Measurements from ENCODE around the gene SAMD3. TPM values are rescaled to one million over a fixed set of nuclear protein-coding genes. Genes with fewer than 3 reads are reported as not detected.

SAMD3 gene
- total and polyA plus RNA-seq, 2 of the 8 experiments (the other 6 are each of a cell fraction or from before 2014, with no cell fraction given): 1.8 to 1.9 TPM

GRCh38 chr6:130203370-130203769 is 19.4 kb downstream of the SAMD3 start:
- Histone ChIP-seq H2BK5ac (ENCODE audit: low read depth, low read length) (peak overlapping the region; percentile 91; the same call in 1 of the 2 replicates), H3K27ac (ENCODE audit: low read depth, low read length) (no peak overlapping the region), H3K27me3 (replicated peaks in 1 of 4; ENCODE audit: control insufficient read depth in 3 of 4, extremely low read depth in 1 of 4, insufficient read depth in 3 of 4, low read length in 3 of 4) (no peaks in the 10 kb centered on the region; a peak in 1 of 7 replicates), H3K23ac (ENCODE audit: insufficient read length) (no peak overlapping the region), H3K14ac (ENCODE audit: insufficient read length) (no peak overlapping the region), H2AK5ac (ENCODE audit: low read depth, low read length) (no peak overlapping the region), H3K4me2 (ENCODE audit: insufficient read depth in 1 of 2, low read depth in 2 of 2, low read length in 2 of 2) (peak overlapping the region in 1 of 2 experiments; percentile 60; a peak in 1 of 4 replicates), H3K4me1 (replicated peaks in 1 of 4; ENCODE audit: control insufficient read depth in 3 of 4, insufficient read depth in 4 of 4, low read length in 3 of 4) (peaks cover 2 to 11% (median 7%) of the 10 kb centered on the region in 4 experiments; a peak in 4 of 7 replicates), H3K23me2 (ENCODE audit: low read depth, low read length) (no peaks in the 10 kb centered on the region; the same call in 1 of the 2 replicates), H3K36me3 (ENCODE audit: control insufficient read depth in 2 of 4, insufficient read depth in 4 of 4, low read length in 3 of 4) (peaks cover 0 to 5% (median 0%) of the 10 kb centered on the region in 4 experiments; a peak in 1 of 8 replicates), H4K8ac (ENCODE audit: extremely low read depth, insufficient read depth, low read length) (no peak overlapping the region), H3K4ac (replicated peaks; ENCODE audit: insufficient read length, low read depth, low read length) (peak overlapping the region; percentile 50), H3K4me3 (ENCODE audit: extremely low read depth in 1 of 4, insufficient read depth in 2 of 4, low read depth in 3 of 4, low read length in 4 of 4) (no peak overlapping the region), H3K9ac (replicated peaks in 1 of 4; ENCODE audit: extremely low read depth in 1 of 4, low read depth in 3 of 4, low read length in 3 of 4) (no peak overlapping the region), H3K9me3 (ENCODE audit: insufficient read depth in 2 of 2, low read depth in 1 of 2, low read length in 1 of 2) (peaks cover 4 to 5% of the 10 kb centered on the region in 2 experiments; a peak in 2 of 4 replicates), H2BK15ac (ENCODE audit: low read length) (no peak overlapping the region), H3K79me2 (ENCODE audit: control insufficient read depth in 1 of 2, insufficient read depth in 2 of 2, low read length in 2 of 2) (no peaks in the 10 kb centered on the region), H3K18ac (ENCODE audit: extremely low read depth, low read length) (0 out of 2 replicates have a peak overlapping the region, but pooled peaks have one; percentile 64), H2AFZ (ENCODE audit: low read length) (no peak overlapping the region), H2BK20ac (ENCODE audit: low read length) (peak overlapping the region; percentile 99), H4K5ac (ENCODE audit: insufficient read length, low read depth, low read length) (no peak overlapping the region), H2BK120ac (replicated peaks; ENCODE audit: low read depth, low read length) (peak overlapping the region; percentile 98), H3K79me1 (ENCODE audit: low read depth, low read length) (no peaks in the 10 kb centered on the region), H2BK12ac (ENCODE audit: low read depth, low read length) (peak overlapping the region; percentile 76; the same call in 1 of the 2 replicates), H4K91ac (replicated peaks; ENCODE audit: insufficient read length, low read length) (peak overlapping the region; percentile 18), H3K56ac (replicated peaks; ENCODE audit: insufficient read length, low read depth, low read length) (no peak overlapping the region), H4K20me1 (replicated peaks in 1 of 2; ENCODE audit: control insufficient read depth in 1 of 2, insufficient read depth in 2 of 2, low read length in 2 of 2) (no peaks in the 10 kb centered on the region)
- TF ChIP-seq KDM4A (IDR thresholded peaks at IDR 0.05; ENCODE audit: low read depth, low read length, severe bottlenecking) (no peak), MAX (IDR thresholded peaks at IDR 0.05) (no peak), JUN (IDR thresholded peaks at IDR 0.05; ENCODE audit: low read depth, low read length) (no peak), MAFK (IDR thresholded peaks at IDR 0.05; ENCODE audit: low read depth, low read length) (no peak), SRF (IDR thresholded peaks at IDR 0.05; ENCODE audit: low read depth, low read length) (no peak), NANOG (IDR thresholded peaks at IDR 0.05; ENCODE audit: insufficient read depth, low read depth, low read length, poor library complexity, severe bottlenecking) (no peak), CHD2 (IDR thresholded peaks at IDR 0.05; ENCODE audit: low read length) (no peak), TAF7 (optimal IDR thresholded peaks at IDR 0.05; ENCODE audit: borderline replicate concordance, low read depth, low read length) (no peak), ZNF274 (IDR thresholded peaks at IDR 0.05; ENCODE audit: borderline replicate concordance, extremely low read depth, low read length) (no peak), KDM5A (IDR thresholded peaks at IDR 0.05; ENCODE audit: low read length) (no peak), SIX5 (IDR thresholded peaks at IDR 0.05; ENCODE audit: low read depth, low read length) (no peak), BACH1 (IDR thresholded peaks at IDR 0.05; ENCODE audit: low read length) (no peak)
- DNase-seq (ENCODE audit: low read depth in 1 of 2, low spot score in 2 of 2): no peak
- ChIA-PET POLR2A (ENCODE audit: partially characterized antibody) (no interaction called here), CTCF (ENCODE audit: partially characterized antibody) (interaction anchor here (1.6 kb wide), 1 partner anchor 10 kb away, joined by 5 read pairs; no protein-coding TSS in a partner anchor)
- 92% methylated on average over 1 of the region's 1 CpG; no CpG with 5 or more reads in 1 of the 2 experiments for WGBS, 2 experiments (ENCODE audit: extremely low coverage in 1 of 2, insufficient coverage in 1 of 2, insufficient read length in 1 of 2, insufficient replicate concordance in 2 of 2, low coverage in 1 of 2, low lambda C conversion rate in 2 of 2, missing lambda C conversion rate in 1 of 2)
- FAIRE-seq: no peak

Measured in H1 (cell line).